Measurements from ENCODE around the gene BPIFB3. TPM values are rescaled to one million over a fixed set of nuclear protein-coding genes. Genes with fewer than 3 reads are reported as not detected.
"Not testable (repeated sequence)": the region's sequence is repeated elsewhere in the genome, so short reads cannot be mapped to it uniquely, and the experiment has no call there.

BPIFB3 gene
- total RNA-seq, 1 donor from 2014 or later: not detected

DNA sequence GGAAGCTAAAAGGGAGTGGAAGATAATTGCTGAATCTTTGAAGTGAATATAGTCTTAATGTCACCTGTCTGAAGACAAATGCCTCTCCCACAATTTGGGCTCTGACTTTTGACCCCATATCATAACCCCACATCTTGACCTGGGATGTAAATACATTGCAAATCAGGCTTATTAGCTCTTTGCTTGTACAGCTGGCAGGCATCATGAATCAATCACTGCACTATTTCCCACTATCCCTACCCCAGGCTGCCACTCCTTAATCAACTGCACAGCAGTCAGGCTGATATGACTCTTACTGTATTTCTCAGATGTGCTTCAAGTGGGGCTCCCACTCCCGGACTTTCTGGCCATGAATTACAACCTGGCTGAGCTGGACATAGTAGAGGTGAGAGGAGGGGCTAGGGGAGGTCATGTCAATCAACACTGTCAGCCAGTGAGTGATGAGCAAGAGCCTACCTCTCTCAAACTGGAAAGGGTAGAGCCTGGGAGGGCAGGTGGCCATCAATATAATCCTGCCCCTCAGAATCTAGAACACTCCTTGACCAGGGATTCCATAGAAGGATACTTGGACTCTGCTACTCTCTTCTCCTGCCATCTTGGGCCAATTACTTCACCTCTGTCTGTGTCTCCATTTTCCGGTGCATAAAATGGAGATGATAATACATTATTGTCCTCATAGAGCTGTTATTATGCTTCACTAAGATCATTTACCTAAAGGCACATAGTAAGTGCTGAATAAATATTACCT, 10.5 kb upstream of the BPIFB3 start:
- DNase-seq (ENCODE audit: low spot score): no peak
- peaks cover 6% of the 10 kb centered on the region for H3K36me3 Mint-ChIP-seq (ENCODE audit: low read depth)
- TF ChIP-seq, protein P1, sequence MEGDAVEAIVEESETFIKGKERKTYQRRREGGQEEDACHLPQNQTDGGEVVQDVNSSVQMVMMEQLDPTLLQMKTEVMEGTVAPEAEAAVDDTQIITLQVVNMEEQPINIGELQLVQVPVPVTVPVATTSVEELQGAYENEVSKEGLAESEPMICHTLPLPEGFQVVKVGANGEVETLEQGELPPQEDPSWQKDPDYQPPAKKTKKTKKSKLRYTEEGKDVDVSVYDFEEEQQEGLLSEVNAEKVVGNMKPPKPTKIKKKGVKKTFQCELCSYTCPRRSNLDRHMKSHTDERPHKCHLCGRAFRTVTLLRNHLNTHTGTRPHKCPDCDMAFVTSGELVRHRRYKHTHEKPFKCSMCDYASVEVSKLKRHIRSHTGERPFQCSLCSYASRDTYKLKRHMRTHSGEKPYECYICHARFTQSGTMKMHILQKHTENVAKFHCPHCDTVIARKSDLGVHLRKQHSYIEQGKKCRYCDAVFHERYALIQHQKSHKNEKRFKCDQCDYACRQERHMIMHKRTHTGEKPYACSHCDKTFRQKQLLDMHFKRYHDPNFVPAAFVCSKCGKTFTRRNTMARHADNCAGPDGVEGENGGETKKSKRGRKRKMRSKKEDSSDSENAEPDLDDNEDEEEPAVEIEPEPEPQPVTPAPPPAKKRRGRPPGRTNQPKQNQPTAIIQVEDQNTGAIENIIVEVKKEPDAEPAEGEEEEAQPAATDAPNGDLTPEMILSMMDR (IDR thresholded peaks at IDR 0.05): no peak
- H3K9me3 Mint-ChIP-seq (ENCODE audit: low read depth): peaks cover 17% of the 10 kb centered on the region
- no peak overlapping the region for H3K4me3 Mint-ChIP-seq (ENCODE audit: unreplicated experiment)
- H3K27me3 Mint-ChIP-seq (ENCODE audit: low read depth): peaks cover 24% of the 10 kb centered on the region
- no peaks in the 10 kb centered on the region for H3K4me1 Mint-ChIP-seq (ENCODE audit: low read depth)
- no peak overlapping the region for H3K27ac Mint-ChIP-seq (ENCODE audit: unreplicated experiment)

DNA sequence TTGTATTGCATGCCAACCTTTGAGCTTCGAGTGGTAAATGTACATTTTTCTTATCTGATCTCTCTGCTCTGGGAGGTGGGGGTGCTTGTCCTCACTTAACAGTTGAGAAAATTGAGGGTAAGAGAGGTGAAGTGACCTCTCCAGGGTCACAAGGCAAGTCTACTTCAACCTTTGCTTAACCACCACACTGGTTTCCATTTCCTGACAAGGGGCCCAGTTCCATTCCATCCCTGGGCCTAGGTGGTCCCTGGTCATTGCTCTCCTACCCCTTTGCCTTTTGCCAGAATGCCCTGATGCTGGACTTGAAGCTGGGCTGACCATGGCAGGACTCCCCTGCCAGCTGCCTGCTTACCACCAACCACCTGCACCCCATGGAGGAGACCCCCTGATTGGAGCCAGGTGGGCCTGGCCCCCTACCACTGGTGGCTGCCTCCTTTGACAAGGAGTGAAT, 9.9 kb upstream of the BPIFB3 start:
- Mint-ChIP-seq H3K9me3 (ENCODE audit: low read depth) (peaks cover 17% of the 10 kb centered on the region), H3K4me3 (ENCODE audit: unreplicated experiment) (no peak overlapping the region), H3K4me1 (ENCODE audit: low read depth) (no peaks in the 10 kb centered on the region), H3K27ac (ENCODE audit: unreplicated experiment) (no peak overlapping the region), H3K36me3 (ENCODE audit: low read depth) (peaks cover 6% of the 10 kb centered on the region), H3K27me3 (ENCODE audit: low read depth) (peaks cover 19% of the 10 kb centered on the region)
- no peak for DNase-seq (ENCODE audit: low spot score)
- TF ChIP-seq, protein P1 (IDR thresholded peaks at IDR 0.05): no peak

GRCh38 chr20:33045129-33045721, 8.5 kb upstream of the BPIFB3 start:
- H3K4me3 Mint-ChIP-seq (ENCODE audit: unreplicated experiment); H3K4me1 Mint-ChIP-seq (ENCODE audit: low read depth); H3K36me3 Mint-ChIP-seq (ENCODE audit: low read depth); H3K27me3 Mint-ChIP-seq (ENCODE audit: low read depth); H3K27ac Mint-ChIP-seq (ENCODE audit: unreplicated experiment); DNase-seq (ENCODE audit: low spot score): not testable (repeated sequence)
- peaks cover 17% of the 10 kb centered on the region for H3K9me3 Mint-ChIP-seq (ENCODE audit: low read depth)

DNA sequence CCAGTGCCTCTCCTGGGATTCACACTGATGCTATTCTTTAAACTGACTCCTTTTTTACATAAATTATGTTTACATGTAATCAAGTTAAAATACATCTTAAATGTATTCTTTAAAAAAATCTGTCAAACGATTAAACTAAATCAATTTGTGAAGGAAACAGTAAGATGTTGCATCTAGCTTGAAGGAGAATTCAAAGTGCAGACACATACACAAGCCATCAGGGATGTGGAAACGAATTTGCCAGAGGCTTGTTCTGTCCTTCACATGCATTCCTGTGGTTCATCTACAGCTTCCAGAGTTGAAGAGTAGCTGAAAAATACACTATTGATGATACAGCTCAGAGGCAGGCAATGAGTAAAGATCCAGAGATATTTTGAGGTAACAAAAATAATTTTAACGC, 7.3 kb upstream of the BPIFB3 start:
- no peak overlapping the region for H3K27ac Mint-ChIP-seq (ENCODE audit: unreplicated experiment)
- no peaks in the 10 kb centered on the region for H3K4me1 Mint-ChIP-seq (ENCODE audit: low read depth)
- peaks cover 20% of the 10 kb centered on the region for H3K9me3 Mint-ChIP-seq (ENCODE audit: low read depth)
- DNase-seq (ENCODE audit: low spot score): no peak
- no peak overlapping the region for H3K4me3 Mint-ChIP-seq (ENCODE audit: unreplicated experiment)
- H3K36me3 Mint-ChIP-seq (ENCODE audit: low read depth): peaks cover 8% of the 10 kb centered on the region
- TF ChIP-seq, protein P1 (IDR thresholded peaks at IDR 0.05): no peak
- peaks cover 5% of the 10 kb centered on the region for H3K27me3 Mint-ChIP-seq (ENCODE audit: low read depth)

DNA sequence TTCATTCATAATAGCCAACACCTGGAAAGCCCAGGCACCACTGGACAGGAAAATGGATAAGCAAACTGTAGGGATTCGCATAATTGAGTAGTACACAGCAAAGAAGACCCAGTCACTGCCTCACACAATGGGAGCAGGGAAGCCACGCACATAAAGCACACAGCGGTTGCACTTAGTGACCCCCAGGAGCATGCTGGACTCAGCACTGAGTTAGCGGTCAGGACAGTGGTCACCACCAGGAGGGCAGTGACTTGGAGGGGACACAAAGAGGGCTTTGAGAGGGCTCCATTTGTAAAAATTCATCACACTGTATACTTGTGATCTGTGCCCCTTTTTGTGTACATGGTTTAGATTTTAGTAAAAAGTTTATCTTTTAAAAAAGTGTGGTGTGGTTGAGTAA, 2.4 kb upstream of the BPIFB3 start:
- H3K27ac Mint-ChIP-seq (ENCODE audit: unreplicated experiment): no peak overlapping the region
- H3K27me3 Mint-ChIP-seq (ENCODE audit: low read depth): peaks cover 26% of the 10 kb centered on the region
- DNase-seq (ENCODE audit: low spot score): no peak
- TF ChIP-seq, protein P1 (IDR thresholded peaks at IDR 0.05): no peak
- no peaks in the 10 kb centered on the region for H3K4me1 Mint-ChIP-seq (ENCODE audit: low read depth)
- peaks cover 5% of the 10 kb centered on the region for H3K9me3 Mint-ChIP-seq (ENCODE audit: low read depth)
- H3K4me3 Mint-ChIP-seq (ENCODE audit: unreplicated experiment): no peak overlapping the region
- peaks cover 3% of the 10 kb centered on the region for H3K36me3 Mint-ChIP-seq (ENCODE audit: low read depth)

Data from chondrocyte (in vitro differentiated cells).